K562 (cell line): ENCODE measurements around the gene NFAM1. TPM values are rescaled to one million over a fixed set of nuclear protein-coding genes. Genes with fewer than 3 reads are reported as not detected.

Experiments
- DACH1 ChIP-seq: fragments of 450-650 bp; IDR thresholded peaks from 2 replicates; pipeline ENCODE4 v1.6.1; 2018; ENCODE audit not compliant: partially characterized antibody
- GABPA ChIP-seq: fragments of 200-800 bp; sonication (Bioruptor generic); conservative IDR thresholded peaks from 2 replicates; pipeline ENCODE4 v1.6.1; 2016; ENCODE audit warnings: low read depth, missing genetic modification characterization, missing compliant biosample characterization
- GMEB1 ChIP-seq: fragments of 250-450 bp; sonication (Bioruptor Pico); IDR thresholded peaks from 2 replicates; pipeline ENCODE4 v1.4.0; 2020; ENCODE audit warnings: mild to moderate bottlenecking
- GTF2E2 ChIP-seq: fragments of 200-800 bp; sonication (Bioruptor generic); IDR thresholded peaks from 2 replicates; pipeline ENCODE4 v1.6.1; 2016; ENCODE audit warnings: missing genetic modification characterization, missing compliant biosample characterization
- HNRNPUL1 ChIP-seq: fragments of 200-400 bp; formaldehyde crosslinking; IDR thresholded peaks from 2 replicates; pipeline ENCODE4 v1.6.1; 2017; ENCODE audit warnings: low read length
- JUN ChIP-seq, 2 experiments: sonication (generic) in 1 of 2; formaldehyde crosslinking in 1 of 2; IDR thresholded peaks; 2 replicates each; pipeline versions ENCODE4 v1.6.1 to v1.8.0; 2012 to 2022; ENCODE audit warnings: borderline replicate concordance in 2 of 2, mild to moderate bottlenecking in 2 of 2, improper control_type of control experiment in 1 of 2, low read depth in 1 of 2, low read length in 1 of 2, missing genetic modification reagents in 1 of 2
- KAT8 ChIP-seq: fragments of 450-650 bp; IDR thresholded peaks from 2 replicates; pipeline ENCODE4 v1.6.1; 2016; ENCODE audit warnings: low read depth, mild to moderate bottlenecking
- KDM1A ChIP-seq, 2 experiments: fragments of 450-650 bp; IDR thresholded peaks; 2 replicates each; pipeline ENCODE4 v1.6.1; 2016; ENCODE audit warnings: mild to moderate bottlenecking in 2 of 2
- MCM5 ChIP-seq: fragments of 450-650 bp; IDR thresholded peaks from 2 replicates; pipeline ENCODE4 v1.6.1; 2016; ENCODE audit warnings: low read depth
- MECOM ChIP-seq: fragments of 250-450 bp; sonication (Bioruptor Pico); IDR thresholded peaks from 2 replicates; pipeline ENCODE4 v1.8.0; 2022; ENCODE audit warnings: inconsistent platforms
- OTX1 ChIP-seq: fragments of 450-650 bp; formaldehyde crosslinking; IDR thresholded peaks from 2 replicates; pipeline ENCODE4 v1.4.0; 2022; ENCODE audit warnings: mild to moderate bottlenecking
- PHTF2 ChIP-seq: fragments of 250-450 bp; sonication (Bioruptor Pico); IDR thresholded peaks from 2 replicates; pipeline ENCODE4 v1.5.0; 2021; ENCODE audit warnings: mild to moderate bottlenecking
- SIX5 ChIP-seq, 2 experiments: IDR thresholded peaks; 2 replicates each; pipeline ENCODE4 v1.6.1; 2011; ENCODE audit warnings: low read length in 2 of 2, borderline replicate concordance in 1 of 2, low read depth in 1 of 2, mild to moderate bottlenecking in 1 of 2, moderate library complexity in 1 of 2; ENCODE audit not compliant: insufficient read depth in 1 of 2
- TEAD2 ChIP-seq: fragments of 450-650 bp; IDR thresholded peaks from 2 replicates; pipeline ENCODE4 v1.6.1; 2016; ENCODE audit warnings: missing genetic modification characterization, control low read depth, missing compliant biosample characterization
- VEZF1 ChIP-seq: fragments of 200-800 bp; sonication (Bioruptor generic); IDR thresholded peaks from 2 replicates; pipeline ENCODE4 v1.6.1; 2017; ENCODE audit warnings: missing genetic modification characterization, missing compliant biosample characterization
- ZBTB7A ChIP-seq: IDR thresholded peaks from 2 replicates; pipeline ENCODE4 v1.6.1; 2011; ENCODE audit warnings: low read depth, mild to moderate bottlenecking, low read length, moderate library complexity, borderline replicate concordance; ENCODE audit not compliant: control insufficient read depth
- ZNF212 ChIP-seq: fragments of 450-650 bp; formaldehyde crosslinking; IDR thresholded peaks from 2 replicates; pipeline ENCODE4 v1.4.0; 2020; ENCODE audit warnings: mild to moderate bottlenecking
- ZNF354B ChIP-seq: fragments of 250-450 bp; sonication (Bioruptor Pico); IDR thresholded peaks from 2 replicates; pipeline ENCODE4 v1.4.0; 2020
- ZNF707 ChIP-seq: fragments of 250-450 bp; sonication (Bioruptor Pico); conservative IDR thresholded peaks from 2 replicates; pipeline ENCODE4 v1.8.0; 2022; ENCODE audit warnings: inconsistent platforms, mild to moderate bottlenecking, moderate library complexity
- polyA plus RNA-seq, 8 experiments: library from polyadenylated mRNA; depleted of rRNA in 4 of 8; stranded (reverse) in 5 of 8; unstranded in 3 of 8; fragments of >200 nt; fragmentation: Nextera tagmentation in 2 of 8; fragmentation: Illumina TruSeq in 1 of 8; extraction: Ambion mirVana in 2 of 8; extraction: Trizol in 1 of 8; gene quantifications; 2 replicates each; pipeline versions ENCODE4 v1.2.1 to v1.2.3, GENCODE V29; 2011 to 2014; ENCODE audit warnings: inconsistent platforms in 1 of 8, missing spikeins in 1 of 8
- total RNA-seq, 7 experiments: library from RNA; depleted of rRNA in 6 of 7; stranded (reverse); fragments of >200 nt in 6 of 7; fragmentation: Illumina TruSeq in 2 of 7; extraction: Trizol in 2 of 7; gene quantifications; 2 replicates each; pipeline versions ENCODE4 v1.2.1 to v1.2.3, GENCODE V29; 2011 to 2021; ENCODE audit warnings: low replicate concordance in 1 of 7
- TF ChIP-seq, protein P1 (sequence below): sonication (generic); formaldehyde crosslinking; IDR thresholded peaks from 2 replicates; pipeline ENCODE4 v1.8.1; 2023; ENCODE audit warnings: mild to moderate bottlenecking, missing genetic modification reagents
- TF ChIP-seq, protein P2 (sequence below), 3 experiments: fragments of 200-800 bp in 1 of 3; sonication (Bioruptor generic) in 1 of 3; sonication (generic) in 1 of 3; formaldehyde crosslinking in 1 of 3; IDR thresholded peaks; 2 replicates each; pipeline versions ENCODE4 v1.6.1 to v1.8.0; 2016 to 2022; ENCODE audit warnings: mild to moderate bottlenecking in 2 of 3, missing compliant biosample characterization in 2 of 3, missing genetic modification characterization in 2 of 3, missing genetic modification reagents in 1 of 3

The NFAM1 gene
- total and polyA plus RNA-seq, 9 of the 15 experiments (the other 6 are each of a cell fraction or from before 2014, with no cell fraction given), result 0.01 to 0.18 (median 0.03) TPM; not detected in 5

GRCh38 chr22:42444077-42444904 is 12.1 kb upstream of the NFAM1 start (continued):
- TF ChIP-seq, protein P1, sequence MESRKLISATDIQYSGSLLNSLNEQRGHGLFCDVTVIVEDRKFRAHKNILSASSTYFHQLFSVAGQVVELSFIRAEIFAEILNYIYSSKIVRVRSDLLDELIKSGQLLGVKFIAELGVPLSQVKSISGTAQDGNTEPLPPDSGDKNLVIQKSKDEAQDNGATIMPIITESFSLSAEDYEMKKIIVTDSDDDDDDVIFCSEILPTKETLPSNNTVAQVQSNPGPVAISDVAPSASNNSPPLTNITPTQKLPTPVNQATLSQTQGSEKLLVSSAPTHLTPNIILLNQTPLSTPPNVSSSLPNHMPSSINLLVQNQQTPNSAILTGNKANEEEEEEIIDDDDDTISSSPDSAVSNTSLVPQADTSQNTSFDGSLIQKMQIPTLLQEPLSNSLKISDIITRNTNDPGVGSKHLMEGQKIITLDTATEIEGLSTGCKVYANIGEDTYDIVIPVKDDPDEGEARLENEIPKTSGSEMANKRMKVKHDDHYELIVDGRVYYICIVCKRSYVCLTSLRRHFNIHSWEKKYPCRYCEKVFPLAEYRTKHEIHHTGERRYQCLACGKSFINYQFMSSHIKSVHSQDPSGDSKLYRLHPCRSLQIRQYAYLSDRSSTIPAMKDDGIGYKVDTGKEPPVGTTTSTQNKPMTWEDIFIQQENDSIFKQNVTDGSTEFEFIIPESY (CRISPR knock-in tag), result peak; percentile 40; the same call in 1 of the 2 replicates
- TF ChIP-seq GMEB1 (CRISPR knock-in tag), result no peak
- TF ChIP-seq HNRNPUL1, result no peak
- TF ChIP-seq GTF2E2 (tag), result 0 out of 2 replicates have a peak, but pooled peaks have one; percentile 54
- TF ChIP-seq ZNF212, result no peak
- no peak for TF ChIP-seq SIX5 (IDR thresholded peaks at IDR 0.05; ENCODE audit: borderline replicate concordance in 1 of 2, insufficient read depth in 1 of 2, low read depth in 1 of 2, low read length in 2 of 2)
- TF ChIP-seq DACH1, result peak; percentile 40
- TF ChIP-seq GABPA (tag), result peak; percentile 64; the same call in 1 of the 2 replicates
- 0 out of 2 replicates have a peak, but pooled peaks have one; percentile 19 for TF ChIP-seq ZNF354B
- peak; percentile 45; the same call in 1 of the 2 replicates for TF ChIP-seq JUN (IDR thresholded peaks at IDR 0.05; ENCODE audit: borderline replicate concordance, low read depth, low read length)
- TF ChIP-seq JUN (CRISPR knock-in tag; IDR thresholded peaks at IDR 0.05; ENCODE audit: borderline replicate concordance), result no peak
- TF ChIP-seq OTX1 (CRISPR knock-in tag), result no peak
- peak; percentile 92 for TF ChIP-seq ZBTB7A
- TF ChIP-seq VEZF1 (CRISPR knock-in tag), result peak; percentile 100
- no peak for TF ChIP-seq ZNF707
- no peak for TF ChIP-seq KAT8
- no peak for TF ChIP-seq PHTF2 (CRISPR knock-in tag)
- TF ChIP-seq, protein P2, sequence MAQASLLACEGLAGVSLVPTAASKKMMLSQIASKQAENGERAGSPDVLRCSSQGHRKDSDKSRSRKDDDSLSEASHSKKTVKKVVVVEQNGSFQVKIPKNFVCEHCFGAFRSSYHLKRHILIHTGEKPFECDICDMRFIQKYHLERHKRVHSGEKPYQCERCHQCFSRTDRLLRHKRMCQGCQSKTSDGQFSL (CRISPR knock-in tag; IDR thresholded peaks at IDR 0.05), result peak; percentile 56
- TF ChIP-seq, protein P2 (tag; IDR thresholded peaks at IDR 0.05), result 0 out of 4 replicates have a peak, but pooled peaks of 1 of the 2 experiments have one; percentile 22
- no peak for TF ChIP-seq MECOM (CRISPR knock-in tag)
- TF ChIP-seq KDM1A (IDR thresholded peaks at IDR 0.05), result peak; percentile 16 to 65; a peak in 1 of 4 replicates
- no peak for TF ChIP-seq MCM5
- TF ChIP-seq TEAD2 (tag), result 0 out of 2 replicates have a peak, but pooled peaks have one; percentile 25
